IMR-90 (cell line): ENCODE measurements around the gene NAT10.

Source experiments
- BHLHE40 ChIP-seq: fragments of 150-350 bp; IDR thresholded peaks from 2 replicates; pipeline ENCODE4 v1.6.1; 2016; ENCODE audit warnings: mild to moderate bottlenecking, low read depth, low read length
- CEBPB ChIP-seq: IDR thresholded peaks from 2 replicates; pipeline ENCODE4 v1.6.1; 2012; ENCODE audit warnings: low read depth, low read length, improper control_type of control experiment
- CHD1 ChIP-seq: IDR thresholded peaks from 2 replicates; pipeline ENCODE4 v1.6.1; 2012; ENCODE audit warnings: low read depth, low read length, improper control_type of control experiment
- CTCF ChIP-seq: conservative IDR thresholded peaks from 2 replicates; pipeline ENCODE4 v1.5.1; 2012; ENCODE audit warnings: mild to moderate bottlenecking, low read depth, low read length, improper control_type of control experiment
- ELK1 ChIP-seq: fragments of 150-350 bp; IDR thresholded peaks from 2 replicates; pipeline ENCODE4 v1.6.1; 2016; ENCODE audit warnings: low read depth, mild to moderate bottlenecking, low read length, moderate library complexity, borderline replicate concordance
- MAFK ChIP-seq: IDR thresholded peaks from 2 replicates; pipeline ENCODE4 v1.6.1; 2012; ENCODE audit warnings: low read depth, low read length, improper control_type of control experiment
- MAZ ChIP-seq: IDR thresholded peaks from 2 replicates; pipeline ENCODE4 v1.6.1; 2012; ENCODE audit warnings: low read depth, mild to moderate bottlenecking, low read length, improper control_type of control experiment, moderate library complexity, borderline replicate concordance
- NFE2L2 ChIP-seq: fragments of 150-350 bp; IDR thresholded peaks from 2 replicates; pipeline ENCODE4 v1.6.1; 2016; ENCODE audit warnings: low read depth, mild to moderate bottlenecking, low read length
- POLR2A ChIP-seq: IDR thresholded peaks from 2 replicates; pipeline ENCODE4 v1.6.1; 2012; ENCODE audit warnings: mild to moderate bottlenecking, low read depth, low read length
- RAD21 ChIP-seq: IDR thresholded peaks from 2 replicates; pipeline ENCODE4 v1.6.1; 2012; ENCODE audit warnings: low read length, improper control_type of control experiment
- SMC3 ChIP-seq: fragments of 150-350 bp; IDR thresholded peaks from 2 replicates; pipeline ENCODE4 v1.6.1; 2016; ENCODE audit warnings: low read depth, mild to moderate bottlenecking, antibody characterized with exemption, low read length, moderate library complexity

DNA sequence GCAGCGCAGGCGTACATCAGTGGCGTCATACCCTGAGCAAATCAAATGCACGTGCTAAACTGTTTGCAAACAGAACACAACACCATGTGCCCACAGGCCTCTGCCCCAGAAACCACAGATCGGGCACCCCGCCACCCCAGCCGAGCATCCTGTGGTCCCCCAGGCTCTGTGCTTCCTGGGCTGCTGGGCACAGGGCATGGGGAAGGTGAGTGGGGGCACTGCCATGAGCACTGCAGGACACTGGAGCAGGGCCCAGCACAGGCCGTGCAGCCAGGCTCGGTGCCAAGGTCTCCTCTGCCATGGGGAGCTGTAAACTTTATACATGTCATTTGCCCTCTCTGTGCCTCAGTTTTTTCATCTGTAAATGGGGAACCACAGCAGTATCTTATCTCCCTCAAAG is 62.5 kb downstream of the NAT10 start:
- no peak for TF ChIP-seq CTCF
- no peak for TF ChIP-seq POLR2A
- no peak for TF ChIP-seq CEBPB
- TF ChIP-seq NFE2L2: no peak
- no peak for TF ChIP-seq MAFK
- TF ChIP-seq RAD21: no peak
- TF ChIP-seq BHLHE40: no peak
- no peak for TF ChIP-seq SMC3
- no peak for TF ChIP-seq CHD1
- no peak for TF ChIP-seq MAZ
- TF ChIP-seq ELK1: no peak
